Activated CD4-positive, alpha-beta T cell treated with anti-CD3 and anti-CD28 coated beads, Interleukin-2, Interleukin-4, amounts not matched to agents 100 ng/mL and 50 ng/mL, durations not matched to agents 16 hours and 8 hours (primary cell): ENCODE measurements around the gene PTPRK.

Experiments
- DNase-seq: peaks from one replicate; pipeline ENCODE4 v3.0.0-alpha.2; 2020; ENCODE audit warnings: low spot score

Gene PTPRK

GRCh38 chr6:128343706-128344105, 176.7 kb downstream of the PTPRK start:
- no peak for DNase-seq

GRCh38 chr6:128339635-128340450, 180.6 kb downstream of the PTPRK start:
- DNase-seq = no peak

GRCh38 chr6:128337619-128338018, 182.8 kb downstream of the PTPRK start:
- no peak for DNase-seq

GRCh38 chr6:128336436-128337095, 183.8 kb downstream of the PTPRK start:
- no peak for DNase-seq

- no peak for DNase-seq
These were observed 184.4 kb downstream of the PTPRK start for GRCh38 chr6:128335963-128336362.

GRCh38 chr6:128333581-128334223, 186.7 kb downstream of the PTPRK start:
- DNase-seq = no peak

- peak; percentile 62 for DNase-seq
These were observed 192.5 kb downstream of the PTPRK start for GRCh38 chr6:128327890-128328289.

- no peak for DNase-seq
These were observed 197.4 kb downstream of the PTPRK start for GRCh38 chr6:128323011-128323410.

GRCh38 chr6:128319946-128320345, 200.5 kb downstream of the PTPRK start:
- no peak for DNase-seq

GRCh38 chr6:128319157-128319556, 201.2 kb downstream of the PTPRK start:
- no peak for DNase-seq

GRCh38 chr6:128316258-128316929, 204.0 kb downstream of the PTPRK start:
- no peak for DNase-seq

GRCh38 chr6:128314190-128314589, 206.2 kb downstream of the PTPRK start:
- DNase-seq = no peak

GRCh38 chr6:128311944-128312570, 208.3 kb downstream of the PTPRK start:
- DNase-seq = peak; percentile 16

GRCh38 chr6:128310451-128310850, 209.9 kb downstream of the PTPRK start:
- DNase-seq = no peak

- no peak for DNase-seq
These were observed 212.7 kb downstream of the PTPRK start for GRCh38 chr6:128307671-128308070.

- no peak for DNase-seq
These were observed 214.4 kb downstream of the PTPRK start for GRCh38 chr6:128305976-128306375.

- no peak for DNase-seq
These were observed 215.2 kb downstream of the PTPRK start for GRCh38 chr6:128305228-128305627.

- DNase-seq = no peak
These were observed 216.5 kb downstream of the PTPRK start for GRCh38 chr6:128303870-128304269.

GRCh38 chr6:128302942-128303341, 217.5 kb downstream of the PTPRK start:
- DNase-seq = no peak

GRCh38 chr6:128295670-128296069, 224.7 kb downstream of the PTPRK start:
- DNase-seq = no peak

GRCh38 chr6:128290221-128290620, 230.2 kb downstream of the PTPRK start:
- no peak for DNase-seq

- DNase-seq = no peak
These were observed 236.3 kb downstream of the PTPRK start for GRCh38 chr6:128284128-128284527.
